Omental fat pad (tissue), 4 donors: Measurements from ENCODE around the gene CMIP. TPM values are rescaled to one million over a fixed set of nuclear protein-coding genes. Genes with fewer than 3 reads are reported as not detected.

Experiments used
- ATAC-seq: fragments of 150-250 bp; one replicate; pipeline ENCODE4 v1.9.1; 2016; ENCODE audit warnings: mild to moderate bottlenecking, moderate library complexity; ENCODE audit not compliant: low FRiP score
- DNase-seq: peaks from one replicate; pipeline ENCODE4 v3.0.0-alpha.2; 2019; ENCODE audit warnings: low spot score
- total RNA-seq, 4 donors: library from RNA; depleted of rRNA; stranded (reverse); fragments of >200 nt; gene quantifications; one replicate each; pipeline ENCODE4 v1.1.0, GENCODE V29; 2016
- TF ChIP-seq, protein P1 (sequence below), 3 donors: fragments of 450-650 bp; IDR thresholded peaks; one replicate each; pipeline ENCODE4 v1.5.1; 2016 to 2017; ENCODE audit warnings: antibody characterized with exemption in 3 of 3, mild to moderate bottlenecking in 3 of 3, moderate library complexity in 2 of 3

The CMIP gene
- total RNA-seq, 4 donors from 2014 or later: 15.8 to 52.8 (median 32.0) TPM

DNA sequence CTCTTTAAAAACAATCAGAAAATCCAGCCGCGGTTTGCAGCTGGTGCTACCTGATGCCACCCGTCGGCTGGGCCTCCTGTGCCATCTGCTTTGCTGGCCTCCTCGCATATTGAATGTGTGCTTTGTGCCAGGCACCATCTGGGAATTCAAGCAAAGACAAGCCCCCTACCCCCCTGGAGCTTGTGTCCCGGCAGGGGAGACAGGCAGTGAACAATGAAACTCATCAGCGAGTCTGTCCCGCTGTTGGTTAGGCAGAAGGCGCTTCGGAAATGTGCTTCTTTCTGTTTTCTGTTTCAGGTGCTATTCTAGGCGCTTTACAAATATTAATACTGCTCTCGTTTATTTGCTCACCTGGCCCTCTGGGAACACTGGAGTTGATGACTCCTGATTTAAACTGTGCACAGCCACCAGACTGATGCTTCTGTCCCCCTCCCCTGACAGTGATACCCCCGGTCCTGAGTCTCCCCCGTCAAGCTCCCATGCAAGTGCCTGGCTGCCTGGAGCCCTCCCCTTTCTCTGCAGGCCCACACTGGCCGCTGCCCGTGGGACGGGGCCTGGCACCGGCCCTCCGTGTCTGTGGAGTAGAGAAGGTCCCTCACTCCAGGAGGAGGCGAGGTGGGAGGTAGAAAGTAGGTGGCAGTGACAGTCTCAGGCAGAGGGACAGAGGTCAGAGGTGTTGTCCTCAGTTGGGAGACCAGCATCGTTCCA, 208.3 kb downstream of the CMIP start:
- no peak for ATAC-seq
- TF ChIP-seq, protein P1, sequence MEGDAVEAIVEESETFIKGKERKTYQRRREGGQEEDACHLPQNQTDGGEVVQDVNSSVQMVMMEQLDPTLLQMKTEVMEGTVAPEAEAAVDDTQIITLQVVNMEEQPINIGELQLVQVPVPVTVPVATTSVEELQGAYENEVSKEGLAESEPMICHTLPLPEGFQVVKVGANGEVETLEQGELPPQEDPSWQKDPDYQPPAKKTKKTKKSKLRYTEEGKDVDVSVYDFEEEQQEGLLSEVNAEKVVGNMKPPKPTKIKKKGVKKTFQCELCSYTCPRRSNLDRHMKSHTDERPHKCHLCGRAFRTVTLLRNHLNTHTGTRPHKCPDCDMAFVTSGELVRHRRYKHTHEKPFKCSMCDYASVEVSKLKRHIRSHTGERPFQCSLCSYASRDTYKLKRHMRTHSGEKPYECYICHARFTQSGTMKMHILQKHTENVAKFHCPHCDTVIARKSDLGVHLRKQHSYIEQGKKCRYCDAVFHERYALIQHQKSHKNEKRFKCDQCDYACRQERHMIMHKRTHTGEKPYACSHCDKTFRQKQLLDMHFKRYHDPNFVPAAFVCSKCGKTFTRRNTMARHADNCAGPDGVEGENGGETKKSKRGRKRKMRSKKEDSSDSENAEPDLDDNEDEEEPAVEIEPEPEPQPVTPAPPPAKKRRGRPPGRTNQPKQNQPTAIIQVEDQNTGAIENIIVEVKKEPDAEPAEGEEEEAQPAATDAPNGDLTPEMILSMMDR (IDR thresholded peaks at IDR 0.05): no peak
- DNase-seq: no peak

DNA sequence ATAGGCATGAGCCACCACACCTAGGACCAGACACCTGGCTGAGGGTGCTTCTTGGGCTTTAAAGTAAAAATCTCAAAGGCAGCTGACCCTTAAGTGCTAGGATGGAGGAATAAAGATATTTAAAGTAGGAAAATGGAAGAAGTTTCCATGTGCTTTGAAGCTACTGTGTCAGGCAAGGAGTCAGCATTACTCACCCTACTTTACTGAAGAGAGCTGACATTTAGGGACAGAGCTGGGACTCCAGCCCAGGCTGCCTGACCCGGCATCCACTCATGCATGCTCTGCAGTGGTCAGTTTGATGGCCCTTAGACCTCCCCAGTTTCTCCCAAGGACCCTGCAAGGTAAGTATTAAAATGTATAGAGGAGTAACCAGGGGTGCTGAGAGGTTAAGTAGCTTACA, 209.7 kb downstream of the CMIP start:
- DNase-seq (no peak), ATAC-seq (no peak)
- TF ChIP-seq, protein P1 (IDR thresholded peaks at IDR 0.05): no peak

DNA sequence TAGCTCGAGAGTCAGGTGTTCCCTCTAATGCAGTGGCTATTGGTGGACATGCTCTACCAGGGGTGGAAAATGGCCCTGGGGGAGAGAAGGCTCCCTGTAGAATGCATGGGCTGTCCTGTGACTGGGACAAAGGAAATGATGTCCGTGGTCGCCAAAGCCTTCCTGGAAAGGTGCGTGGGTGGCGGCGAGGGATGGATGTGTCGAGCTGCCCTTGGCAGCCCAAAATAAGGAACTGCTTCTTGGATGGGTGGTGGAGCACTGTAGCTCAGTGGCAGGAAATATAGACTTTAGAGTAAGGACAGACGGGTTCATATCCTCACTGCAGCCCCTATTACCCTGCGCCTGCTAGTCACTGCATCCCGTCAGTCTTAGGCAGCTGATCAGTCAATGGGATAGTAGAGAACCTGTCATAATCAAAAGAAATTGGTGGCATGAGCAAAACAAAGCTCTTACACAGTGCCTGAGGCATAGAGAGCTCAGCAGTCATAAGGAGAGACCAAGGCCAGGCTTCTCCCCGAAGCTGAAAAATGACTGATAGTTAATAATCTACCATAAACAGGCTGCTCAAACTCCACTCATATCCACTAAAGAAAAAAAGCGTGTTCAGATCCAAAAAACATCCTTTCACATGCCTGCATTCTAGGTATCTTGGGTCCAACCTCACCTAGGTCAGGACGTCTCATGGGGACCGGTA, 211.0 kb downstream of the CMIP start:
- no peak for ATAC-seq
- TF ChIP-seq, protein P1 (IDR thresholded peaks at IDR 0.05): no peak
- DNase-seq: no peak

DNA sequence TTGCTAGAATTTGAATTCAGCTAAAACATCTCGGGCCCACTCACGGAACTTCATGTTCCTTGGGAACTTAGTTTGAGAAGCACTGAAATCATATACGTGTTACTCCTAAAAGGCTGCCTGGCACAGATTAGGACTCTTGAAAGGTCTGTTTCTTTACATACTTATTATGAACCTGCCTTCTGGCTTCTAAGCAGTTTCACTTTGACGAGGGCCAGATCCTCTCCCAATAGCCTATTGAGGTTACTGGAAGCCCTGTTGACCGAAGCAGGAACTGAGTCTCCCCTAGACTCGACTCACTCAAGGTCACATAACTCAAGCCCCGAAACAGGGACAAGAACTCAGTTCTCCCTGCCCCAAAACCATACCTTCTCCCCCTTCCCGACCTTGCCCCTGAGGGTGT, 212.6 kb downstream of the CMIP start:
- TF ChIP-seq, protein P1 (IDR thresholded peaks at IDR 0.05): no peak
- no peak for DNase-seq
- ATAC-seq: no peak

DNA sequence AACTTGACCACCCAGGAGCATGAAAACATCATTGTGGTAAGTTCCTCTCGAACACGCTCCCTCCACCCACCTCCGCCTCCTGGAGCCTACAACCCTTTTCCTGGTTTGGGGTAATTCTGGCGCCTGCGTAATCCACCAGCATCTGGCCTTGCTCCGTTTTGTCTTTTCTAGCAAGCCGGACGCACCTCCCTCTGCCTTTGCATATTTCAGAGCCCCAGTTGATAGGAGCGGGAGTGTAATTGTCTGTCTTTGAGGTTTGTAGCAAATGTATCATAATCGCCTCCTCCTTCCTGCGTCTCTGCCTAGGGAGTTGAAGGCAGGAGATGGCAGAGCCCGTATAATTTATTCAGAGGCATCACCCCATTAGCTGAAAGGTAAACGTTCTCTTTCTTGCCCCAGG, 213.2 kb downstream of the CMIP start:
- DNase-seq: no peak
- no peak for ATAC-seq
- TF ChIP-seq, protein P1 (IDR thresholded peaks at IDR 0.05): no peak

DNA sequence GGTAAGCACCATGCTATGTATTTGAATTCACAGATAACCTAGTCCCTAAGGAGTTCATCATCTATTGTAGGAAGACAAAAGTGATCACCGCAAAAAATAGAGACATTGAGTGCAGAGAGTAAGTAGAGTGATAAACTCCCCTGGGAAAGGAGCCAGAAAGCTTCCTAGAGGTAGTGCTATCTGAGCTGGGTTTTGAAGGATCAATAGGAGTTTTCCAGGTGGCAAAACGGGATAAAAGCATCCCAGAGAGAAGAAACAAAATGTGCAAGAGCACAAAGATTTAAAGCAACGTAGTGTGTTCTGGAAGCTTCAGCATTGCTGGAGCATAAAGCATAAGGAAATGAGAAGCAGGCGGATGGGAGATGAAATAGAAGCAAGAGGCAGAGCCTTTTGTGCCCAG, 213.8 kb downstream of the CMIP start:
- TF ChIP-seq, protein P1 (IDR thresholded peaks at IDR 0.05): no peak
- DNase-seq: no peak
- ATAC-seq: no peak

DNA sequence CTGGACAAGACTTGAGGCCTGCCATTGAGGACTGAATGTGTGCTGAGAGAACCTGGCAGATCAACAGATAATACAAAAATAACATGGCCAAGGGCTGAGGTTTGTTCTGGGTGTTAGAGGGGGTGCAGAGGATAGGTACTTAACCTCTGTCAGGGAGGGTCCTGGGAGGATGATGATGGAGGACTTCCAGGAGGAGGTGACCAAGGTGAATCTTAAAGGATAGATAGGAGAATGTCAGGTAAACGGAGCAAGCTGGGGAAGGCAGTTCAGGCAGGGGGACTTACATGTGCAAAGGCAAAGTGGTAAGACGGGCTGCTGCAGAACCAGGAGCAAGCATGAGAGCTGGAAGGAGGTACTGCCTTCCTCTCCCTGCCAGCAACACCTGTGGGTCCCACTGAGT, 214.6 kb downstream of the CMIP start:
- no peak for ATAC-seq
- DNase-seq: no peak
- TF ChIP-seq, protein P1 (IDR thresholded peaks at IDR 0.05): no peak
